Endodermal cell (in vitro differentiated cells): ENCODE measurements around the gene KIAA1217. TPM values are rescaled to one million over a fixed set of nuclear protein-coding genes. Genes with fewer than 3 reads are reported as not detected.

Experiments
- DNase-seq: peaks from one replicate; pipeline ENCODE4 v3.0.0-alpha.2; 2017
- H3K27ac ChIP-seq: 2 replicates; pipeline ENCODE4 v1.5.1; 2013; ENCODE audit warnings: mild to moderate bottlenecking, low read depth, low read length, moderate library complexity
- H3K27me3 ChIP-seq: 2 replicates; pipeline ENCODE4 v1.6.1; 2013; ENCODE audit warnings: mild to moderate bottlenecking, low read length, moderate library complexity; ENCODE audit not compliant: insufficient read depth, control insufficient read depth, poor library complexity, severe bottlenecking
- H3K36me3 ChIP-seq: 2 replicates; pipeline ENCODE4 v1.7.0; 2013; ENCODE audit warnings: mild to moderate bottlenecking, low read length, moderate library complexity; ENCODE audit not compliant: control insufficient read depth, insufficient read depth
- H3K4me1 ChIP-seq: one replicate; pipeline ENCODE4 v1.7.0; 2013; ENCODE audit warnings: low read length; ENCODE audit not compliant: control insufficient read depth, insufficient read depth
- H3K4me3 ChIP-seq: 2 replicates; pipeline ENCODE4 v1.5.1; 2013; ENCODE audit warnings: mild to moderate bottlenecking, low read length, moderate library complexity
- H3K9ac ChIP-seq: 2 replicates; pipeline ENCODE4 v1.6.1; 2013; ENCODE audit warnings: mild to moderate bottlenecking, low read length, moderate library complexity; ENCODE audit not compliant: poor library complexity, severe bottlenecking; ENCODE audit errors: extremely low read depth
- H3K9me3 ChIP-seq: 2 replicates; pipeline ENCODE4 v1.6.1; 2013; ENCODE audit warnings: mild to moderate bottlenecking, low read length, moderate library complexity; ENCODE audit not compliant: control insufficient read depth
- H3K27ac Mint-ChIP-seq: 2 replicates; pipeline ENCODE4 v1.8.0; 2020; ENCODE audit warnings: mixed read lengths
- H3K27me3 Mint-ChIP-seq: 2 replicates; pipeline ENCODE4 v1.8.0; 2021; ENCODE audit warnings: mild to moderate bottlenecking, mixed read lengths; ENCODE audit not compliant: insufficient read depth
- H3K36me3 Mint-ChIP-seq: 2 replicates; pipeline ENCODE4 v1.8.0; 2020; ENCODE audit warnings: low read depth, mixed read lengths
- H3K4me1 Mint-ChIP-seq: 2 replicates; pipeline ENCODE4 v1.8.0; 2020; ENCODE audit warnings: mixed read lengths
- H3K4me3 Mint-ChIP-seq: 2 replicates; pipeline ENCODE4 v1.8.0; 2020; ENCODE audit warnings: mild to moderate bottlenecking, moderate library complexity, mixed read lengths
- H3K9me3 Mint-ChIP-seq: 2 replicates; pipeline ENCODE4 v1.8.0; 2020; ENCODE audit warnings: mild to moderate bottlenecking, mixed read lengths
- WGBS, 2 experiments: methylation state at CpG; one replicate each; pipeline versions ENCODE4 v1.1.5 to v1.1.7; 2013; ENCODE audit warnings: missing lambda C conversion rate in 2 of 2, mixed read lengths in 1 of 2; ENCODE audit not compliant: insufficient coverage in 1 of 2, insufficient read length in 1 of 2; 5-methylcytosine and 5-hydroxymethylcytosine counted together
- total RNA-seq, 2 donors: library from RNA; stranded (reverse); fragmentation: NEBNext Ultra II Directional in 1 of 2; extraction: Animal tissue kit (Norgen Biotek cat#: 25700) in 1 of 2; gene quantifications; 2 replicates in 1 of 2; 3 replicates in 1 of 2; pipeline ENCODE4 v1.2.1, GENCODE V29; 2021
- TF ChIP-seq, protein P1 (sequence below): fragments of 200-600 bp; sonication (generic); conservative IDR thresholded peaks from 2 replicates; pipeline ENCODE4 v1.5.0; 2021; ENCODE audit warnings: antibody characterized with exemption, mild to moderate bottlenecking

Gene KIAA1217
- total RNA-seq, 2 donors from 2014 or later = 25.4 to 27.2 TPM

DNA sequence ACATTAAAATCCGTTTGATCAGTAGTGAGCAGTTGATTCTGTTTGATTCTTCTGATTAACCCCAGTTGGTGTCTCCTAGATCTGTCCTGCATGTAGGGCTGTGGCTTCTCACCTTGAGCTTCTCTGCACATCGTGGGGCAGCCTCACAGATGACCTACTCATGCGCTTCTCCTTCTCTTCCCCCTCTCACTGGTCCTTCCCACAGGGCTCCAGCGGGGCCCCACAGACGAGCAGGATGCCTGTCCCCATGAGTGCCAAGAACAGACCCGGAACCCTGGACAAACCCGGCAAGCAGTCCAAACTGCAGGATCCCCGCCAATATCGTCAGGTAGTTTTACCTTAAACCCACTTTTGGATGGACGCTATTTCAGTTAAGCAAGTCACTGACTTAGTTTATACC lies 335.8 kb downstream of the KIAA1217 start:
- Histone ChIP-seq H3K27ac (no peak overlapping the region), H3K27me3 (no peaks in the 10 kb centered on the region), H3K4me1 (no peaks in the 10 kb centered on the region), H3K9me3 (no peaks in the 10 kb centered on the region), H3K4me3 (no peak overlapping the region), H3K36me3 (peaks cover 40% of the 10 kb centered on the region), H3K9ac (no peak overlapping the region)
- Mint-ChIP-seq H3K9me3 (no peaks in the 10 kb centered on the region), H3K27me3 (no peaks in the 10 kb centered on the region), H3K36me3 (peaks cover 42% of the 10 kb centered on the region), H3K4me1 (no peaks in the 10 kb centered on the region), H3K4me3 (no peak overlapping the region), H3K27ac (no peak overlapping the region)
- WGBS, 2 experiments = 92 to 100% methylated on average over 5 to 10 of the region's 10 CpGs
- TF ChIP-seq, protein P1, sequence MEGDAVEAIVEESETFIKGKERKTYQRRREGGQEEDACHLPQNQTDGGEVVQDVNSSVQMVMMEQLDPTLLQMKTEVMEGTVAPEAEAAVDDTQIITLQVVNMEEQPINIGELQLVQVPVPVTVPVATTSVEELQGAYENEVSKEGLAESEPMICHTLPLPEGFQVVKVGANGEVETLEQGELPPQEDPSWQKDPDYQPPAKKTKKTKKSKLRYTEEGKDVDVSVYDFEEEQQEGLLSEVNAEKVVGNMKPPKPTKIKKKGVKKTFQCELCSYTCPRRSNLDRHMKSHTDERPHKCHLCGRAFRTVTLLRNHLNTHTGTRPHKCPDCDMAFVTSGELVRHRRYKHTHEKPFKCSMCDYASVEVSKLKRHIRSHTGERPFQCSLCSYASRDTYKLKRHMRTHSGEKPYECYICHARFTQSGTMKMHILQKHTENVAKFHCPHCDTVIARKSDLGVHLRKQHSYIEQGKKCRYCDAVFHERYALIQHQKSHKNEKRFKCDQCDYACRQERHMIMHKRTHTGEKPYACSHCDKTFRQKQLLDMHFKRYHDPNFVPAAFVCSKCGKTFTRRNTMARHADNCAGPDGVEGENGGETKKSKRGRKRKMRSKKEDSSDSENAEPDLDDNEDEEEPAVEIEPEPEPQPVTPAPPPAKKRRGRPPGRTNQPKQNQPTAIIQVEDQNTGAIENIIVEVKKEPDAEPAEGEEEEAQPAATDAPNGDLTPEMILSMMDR = no peak
- no peak for DNase-seq

DNA sequence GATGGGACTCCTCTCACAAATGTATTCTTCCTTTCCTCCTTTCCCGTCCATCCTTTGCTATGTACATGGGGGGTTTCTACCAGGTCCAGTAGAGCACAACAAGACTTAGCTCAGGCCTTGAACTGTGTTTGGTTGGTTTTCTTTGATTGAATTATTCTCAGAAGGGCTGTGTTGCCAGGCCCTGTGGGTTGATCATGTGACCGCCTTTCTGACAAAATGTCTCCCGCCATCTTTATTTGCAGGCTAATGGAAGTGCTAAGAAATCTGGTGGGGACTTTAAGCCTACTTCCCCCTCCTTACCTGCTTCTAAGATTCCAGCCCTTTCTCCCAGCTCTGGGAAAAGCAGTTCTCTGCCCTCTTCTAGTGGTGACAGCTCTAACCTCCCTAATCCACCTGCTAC lies 336.6 kb downstream of the KIAA1217 start:
- peaks cover 38% of the 10 kb centered on the region for H3K36me3 ChIP-seq
- whole genome bisulfite sequencing, 2 experiments = 98 to 100% methylated on average over 1 to 3 of the region's 3 CpGs
- H3K4me1 ChIP-seq = no peaks in the 10 kb centered on the region
- Mint-ChIP-seq H3K4me1 (no peaks in the 10 kb centered on the region), H3K36me3 (peaks cover 39% of the 10 kb centered on the region), H3K27me3 (no peaks in the 10 kb centered on the region), H3K4me3 (no peak overlapping the region), H3K9me3 (no peaks in the 10 kb centered on the region), H3K27ac (no peak overlapping the region)
- no peaks in the 10 kb centered on the region for H3K27me3 ChIP-seq
- DNase-seq = no peak
- H3K4me3 ChIP-seq = no peak overlapping the region
- no peaks in the 10 kb centered on the region for H3K9me3 ChIP-seq
- H3K27ac ChIP-seq = no peak overlapping the region
- TF ChIP-seq, protein P1 = no peak
- no peak overlapping the region for H3K9ac ChIP-seq

DNA sequence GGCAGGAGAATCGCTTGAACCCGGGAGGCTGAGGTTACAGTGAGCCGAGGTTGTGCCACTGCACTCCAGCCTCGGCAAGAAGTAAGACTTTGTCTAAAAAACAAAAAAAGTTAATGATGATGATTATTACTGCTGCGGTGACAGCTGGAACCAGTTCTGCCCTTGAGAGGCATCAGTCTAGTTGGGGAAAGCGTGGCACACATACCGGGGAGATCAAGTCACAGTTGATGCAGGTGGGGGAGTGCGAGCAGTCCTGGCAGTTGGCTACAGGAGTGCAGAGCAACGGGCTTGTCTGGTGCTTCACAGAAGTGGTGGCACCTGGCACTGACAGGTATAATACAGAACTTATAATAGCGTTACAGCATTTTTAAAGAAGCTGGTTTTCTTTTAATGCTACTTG lies 341.7 kb downstream of the KIAA1217 start:
- Histone ChIP-seq H3K27ac (no peak overlapping the region), H3K4me3 (no peak overlapping the region), H3K9ac (no peak overlapping the region), H3K36me3 (peaks cover 4% of the 10 kb centered on the region), H3K27me3 (no peaks in the 10 kb centered on the region), H3K9me3 (no peaks in the 10 kb centered on the region), H3K4me1 (peaks cover 4% of the 10 kb centered on the region)
- H3K27me3 Mint-ChIP-seq = no peaks in the 10 kb centered on the region
- TF ChIP-seq, protein P1 = no peak
- no peaks in the 10 kb centered on the region for H3K9me3 Mint-ChIP-seq
- H3K27ac Mint-ChIP-seq = no peak overlapping the region
- no peaks in the 10 kb centered on the region for H3K4me1 Mint-ChIP-seq
- peaks cover 7% of the 10 kb centered on the region for H3K36me3 Mint-ChIP-seq
- DNase-seq = no peak
- no peak overlapping the region for H3K4me3 Mint-ChIP-seq
- WGBS, 2 experiments = 95 to 98% methylated on average over 10 of the region's 10 CpGs
